Epithelial cell of proximal tubule (primary cell): Measurements from ENCODE around the gene PDX1. TPM values are rescaled to one million over a fixed set of nuclear protein-coding genes. Genes with fewer than 3 reads are reported as not detected.

Experiments used
- DNase-seq: peaks from one replicate; pipeline ENCODE4 v3.0.0-alpha.2; 2011; ENCODE audit warnings: low read depth
- H3K4me3 ChIP-seq: 2 replicates; pipeline ENCODE4 v1.5.1; 2011; ENCODE audit warnings: low read depth, mild to moderate bottlenecking, low read length
- total RNA-seq: library from RNA; depleted of rRNA; stranded (reverse); fragments of >200 nt; gene quantifications from 2 replicates; pipeline ENCODE4 v1.2.3, GENCODE V29; 2015
- TF ChIP-seq, protein P1 (sequence below): conservative IDR thresholded peaks from 2 replicates; pipeline ENCODE4 v1.5.1; 2012; ENCODE audit warnings: low read depth, mild to moderate bottlenecking, low read length

The PDX1 gene
- total RNA-seq, 1 donor from 2014 or later = not detected

GRCh38 chr13:27942972-27943371 is 23.2 kb downstream of the PDX1 start:
- TF ChIP-seq, protein P1, sequence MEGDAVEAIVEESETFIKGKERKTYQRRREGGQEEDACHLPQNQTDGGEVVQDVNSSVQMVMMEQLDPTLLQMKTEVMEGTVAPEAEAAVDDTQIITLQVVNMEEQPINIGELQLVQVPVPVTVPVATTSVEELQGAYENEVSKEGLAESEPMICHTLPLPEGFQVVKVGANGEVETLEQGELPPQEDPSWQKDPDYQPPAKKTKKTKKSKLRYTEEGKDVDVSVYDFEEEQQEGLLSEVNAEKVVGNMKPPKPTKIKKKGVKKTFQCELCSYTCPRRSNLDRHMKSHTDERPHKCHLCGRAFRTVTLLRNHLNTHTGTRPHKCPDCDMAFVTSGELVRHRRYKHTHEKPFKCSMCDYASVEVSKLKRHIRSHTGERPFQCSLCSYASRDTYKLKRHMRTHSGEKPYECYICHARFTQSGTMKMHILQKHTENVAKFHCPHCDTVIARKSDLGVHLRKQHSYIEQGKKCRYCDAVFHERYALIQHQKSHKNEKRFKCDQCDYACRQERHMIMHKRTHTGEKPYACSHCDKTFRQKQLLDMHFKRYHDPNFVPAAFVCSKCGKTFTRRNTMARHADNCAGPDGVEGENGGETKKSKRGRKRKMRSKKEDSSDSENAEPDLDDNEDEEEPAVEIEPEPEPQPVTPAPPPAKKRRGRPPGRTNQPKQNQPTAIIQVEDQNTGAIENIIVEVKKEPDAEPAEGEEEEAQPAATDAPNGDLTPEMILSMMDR = no peak
- no peak overlapping the region for H3K4me3 ChIP-seq
- DNase-seq = no peak

DNA sequence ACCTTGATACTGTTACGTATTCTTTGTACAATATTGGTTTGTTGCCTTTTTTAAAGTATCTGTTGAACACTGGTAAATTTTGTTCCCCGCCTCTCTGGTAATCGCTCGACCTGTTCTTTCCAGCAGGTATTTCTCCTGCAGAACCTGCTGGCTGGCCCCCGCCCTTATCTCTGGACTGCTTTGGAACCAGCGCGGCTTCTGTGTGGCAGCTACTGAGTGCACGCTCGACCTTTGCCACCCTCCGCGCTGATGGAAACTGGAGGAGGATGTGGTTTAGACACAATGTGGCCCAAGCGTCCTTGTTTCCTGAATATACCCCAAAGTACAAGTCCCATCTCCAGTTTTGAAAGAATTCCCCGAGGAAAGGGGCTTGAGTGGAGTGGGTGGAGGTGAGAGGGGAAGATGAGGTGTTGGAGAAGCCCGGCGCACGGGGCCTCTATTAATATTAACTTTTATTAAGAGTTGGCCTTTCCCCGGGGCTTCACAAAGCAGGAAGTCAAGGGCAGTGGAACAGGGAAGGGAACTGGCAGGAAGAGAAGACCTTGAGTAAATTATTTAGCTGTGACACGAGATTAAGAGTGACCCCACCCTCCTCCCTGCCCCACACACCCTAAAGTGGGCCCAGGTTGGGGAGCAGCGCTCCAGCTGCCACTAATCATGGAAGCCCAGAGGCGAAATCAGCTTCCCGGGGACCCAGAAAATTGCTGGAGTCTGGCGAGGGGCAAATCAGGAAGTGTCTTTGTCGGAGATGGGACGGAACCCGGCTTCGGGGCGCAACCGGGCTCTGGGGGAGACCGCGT is 33.3 kb downstream of the PDX1 start:
- DNase-seq = no peak
- peak overlapping the region; percentile 52 for H3K4me3 ChIP-seq

DNA sequence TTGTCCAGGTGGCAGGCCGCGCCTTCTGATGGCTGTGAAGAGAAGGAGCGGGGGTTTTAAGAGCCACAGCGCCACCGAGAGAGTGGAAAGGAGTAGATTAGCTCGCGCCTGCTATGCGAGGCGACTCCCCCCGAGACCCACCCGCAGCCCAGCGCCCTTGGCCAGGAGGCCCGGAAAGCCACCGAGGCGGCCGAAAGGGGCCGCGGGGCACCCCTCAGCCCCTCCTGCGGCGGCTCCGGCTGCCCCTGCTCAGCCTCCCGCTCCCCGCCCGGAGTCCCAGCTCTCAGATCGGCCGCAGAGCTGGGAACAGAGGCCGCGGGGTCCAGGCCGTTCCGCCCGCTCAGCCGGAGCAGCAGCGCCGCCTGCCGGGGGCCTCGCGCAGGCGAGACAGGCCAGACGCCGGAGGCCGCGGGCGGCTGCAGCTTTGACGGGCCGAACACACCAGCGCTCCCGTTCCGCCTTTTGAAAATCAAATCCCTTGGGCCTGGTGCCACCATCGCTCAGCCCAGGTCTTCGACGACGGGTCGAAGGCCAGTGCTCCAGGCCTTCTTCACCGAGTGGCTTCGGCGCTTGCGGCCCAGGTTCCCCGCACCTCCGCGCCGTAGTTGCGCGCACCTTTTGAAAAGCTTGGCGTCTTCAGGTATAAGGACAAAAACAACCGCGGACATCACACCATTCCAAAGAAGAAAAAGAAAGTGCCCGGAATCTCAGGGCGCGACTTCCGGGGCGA is 34.0 kb downstream of the PDX1 start:
- DNase-seq = no peak
- TF ChIP-seq, protein P1 = peak; percentile 81
- peak overlapping the region; percentile 52 for H3K4me3 ChIP-seq

More for the DNA sequence above, 33.3 kb downstream of the PDX1 start:
- TF ChIP-seq, protein P1 = no peak

- H3K4me3 ChIP-seq = peak overlapping the region; percentile 52
- TF ChIP-seq, protein P1 = no peak
- DNase-seq = no peak
Measured at GRCh38 chr13:27954406-27954851, 34.6 kb downstream of the PDX1 start.

GRCh38 chr13:27955014-27955591 is 35.3 kb downstream of the PDX1 start:
- no peak for DNase-seq
- H3K4me3 ChIP-seq = no peak overlapping the region
- TF ChIP-seq, protein P1 = no peak

DNA sequence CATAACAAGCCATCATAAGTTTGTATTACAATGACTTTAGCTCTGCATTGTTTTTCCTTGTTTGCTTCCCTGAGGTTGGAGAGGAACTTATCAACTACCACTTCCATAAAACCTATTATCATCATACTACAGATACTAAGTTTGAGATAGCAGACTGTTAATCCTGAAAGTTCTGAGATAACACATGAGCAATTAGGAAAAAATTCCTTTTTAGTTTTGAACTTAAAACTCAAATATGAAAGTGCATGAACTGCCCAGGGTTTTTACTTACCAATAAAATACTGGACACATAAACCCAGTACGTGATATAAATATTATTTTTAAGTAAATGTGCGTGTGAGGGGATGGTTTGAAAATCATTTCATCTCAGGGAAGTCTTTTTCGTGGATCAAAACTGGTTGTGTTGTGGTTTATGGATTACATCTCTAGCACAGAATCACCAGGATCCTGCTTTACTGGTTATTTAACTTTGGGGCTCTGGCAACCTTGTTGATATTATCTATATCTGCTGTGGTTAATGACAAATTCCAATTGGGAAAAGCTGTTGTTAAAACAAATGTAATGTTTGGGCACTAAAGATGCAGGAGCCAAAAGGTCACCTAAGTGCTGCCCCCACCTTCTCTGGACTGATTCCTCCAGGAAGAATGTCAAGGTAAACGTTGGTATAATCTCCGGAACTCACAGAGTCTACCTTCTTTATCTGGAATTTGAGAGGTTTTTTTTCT is 36.9 kb downstream of the PDX1 start:
- TF ChIP-seq, protein P1 = no peak
- H3K4me3 ChIP-seq = no peak overlapping the region
- no peak for DNase-seq
